ENCODE data around the gene GEMIN4. TPM values are rescaled to one million over a fixed set of nuclear protein-coding genes. Genes with fewer than 3 reads are reported as not detected.
A peak's percentile ranks its signal among the peaks of the same experiment; 100 is the strongest.

GEMIN4 gene
- total RNA-seq, 1 donor from 2014 or later: 18.1 TPM

DNA sequence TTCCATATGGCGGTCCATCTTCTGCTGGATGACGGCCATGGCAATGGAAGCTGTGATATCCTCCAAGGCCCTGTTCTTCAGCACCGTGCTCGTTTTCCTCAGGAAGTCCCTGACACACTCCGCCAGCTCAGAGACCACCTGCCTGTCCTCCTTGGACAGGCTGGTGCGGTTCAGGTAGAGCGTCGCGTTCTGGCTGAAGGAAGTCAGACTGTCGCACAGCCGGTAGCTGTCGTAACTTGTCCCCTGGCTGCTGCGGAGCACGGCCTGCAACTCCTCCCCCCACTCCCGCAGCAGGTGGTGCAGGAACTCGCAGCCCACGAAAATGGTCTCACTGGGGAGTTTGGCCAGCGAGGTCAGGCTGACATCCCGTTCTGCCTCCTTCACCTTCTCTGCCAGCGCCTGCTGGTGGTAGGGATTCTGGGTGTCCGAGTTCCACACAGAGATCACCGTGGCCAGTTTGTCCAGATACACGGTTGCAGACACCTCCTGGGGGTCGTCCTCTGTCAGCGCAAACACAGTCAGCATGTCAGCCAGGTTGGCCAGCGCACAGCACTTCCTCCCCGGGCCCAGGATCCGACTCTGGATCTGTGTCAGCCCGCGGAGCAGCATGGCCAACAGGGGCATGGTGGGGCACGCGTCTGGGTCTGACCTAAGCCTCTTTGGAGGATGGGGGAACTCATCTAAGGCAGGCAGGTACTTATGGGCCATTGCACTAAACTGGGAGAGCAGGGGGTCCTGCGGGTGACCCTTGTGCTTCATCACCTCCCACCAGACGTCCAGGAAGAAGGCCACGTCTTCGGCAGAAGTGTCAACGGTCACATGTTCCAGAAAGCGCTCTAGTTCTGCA lies 5.1 kb downstream of the GEMIN4 start:
- intact Hi-C loops (cut with DNase I): no loop called here
- no peak for ATAC-seq
- DNase-seq (ENCODE audit: low spot score): no peak

- ATAC-seq (no peak), DNase-seq (ENCODE audit: low spot score) (no peak)
- intact Hi-C loops (cut with DNase I): no loop called here
These were observed 5.9 kb downstream of the GEMIN4 start for GRCh38 chr17:746181-746580.

- intact Hi-C loops (cut with DNase I): no loop called here
- ATAC-seq: no peak
- no peak for DNase-seq (ENCODE audit: low spot score)
These were observed 6.7 kb downstream of the GEMIN4 start for GRCh38 chr17:745406-745805.

- ATAC-seq: no peak
- intact Hi-C loops (cut with DNase I): no loop called here
- DNase-seq (ENCODE audit: low spot score): no peak
These were observed 7.1 kb downstream of the GEMIN4 start for GRCh38 chr17:744937-745336.

DNA sequence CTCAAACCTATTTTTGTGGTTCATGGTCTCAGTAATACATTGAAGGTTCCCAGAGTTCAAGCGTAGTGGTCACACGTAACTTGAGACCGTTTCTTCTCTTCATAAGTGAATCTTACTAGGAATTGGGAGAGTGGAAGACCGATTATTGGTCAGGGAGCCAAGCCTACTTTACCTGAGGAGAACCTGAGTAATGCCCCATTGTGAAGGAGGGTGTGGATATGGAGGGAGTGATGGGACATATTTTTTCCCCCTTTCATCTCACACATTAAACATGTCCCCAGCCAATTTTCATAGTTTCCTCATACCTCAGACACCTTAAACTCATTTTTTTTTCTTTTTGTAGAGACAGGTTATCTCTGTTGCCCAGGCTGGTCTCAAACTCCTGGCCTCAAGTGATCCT lies 8.9 kb downstream of the GEMIN4 start:
- ATAC-seq (no peak), DNase-seq (ENCODE audit: low spot score) (no peak)
- intact Hi-C loops (cut with DNase I): no loop called here

DNA sequence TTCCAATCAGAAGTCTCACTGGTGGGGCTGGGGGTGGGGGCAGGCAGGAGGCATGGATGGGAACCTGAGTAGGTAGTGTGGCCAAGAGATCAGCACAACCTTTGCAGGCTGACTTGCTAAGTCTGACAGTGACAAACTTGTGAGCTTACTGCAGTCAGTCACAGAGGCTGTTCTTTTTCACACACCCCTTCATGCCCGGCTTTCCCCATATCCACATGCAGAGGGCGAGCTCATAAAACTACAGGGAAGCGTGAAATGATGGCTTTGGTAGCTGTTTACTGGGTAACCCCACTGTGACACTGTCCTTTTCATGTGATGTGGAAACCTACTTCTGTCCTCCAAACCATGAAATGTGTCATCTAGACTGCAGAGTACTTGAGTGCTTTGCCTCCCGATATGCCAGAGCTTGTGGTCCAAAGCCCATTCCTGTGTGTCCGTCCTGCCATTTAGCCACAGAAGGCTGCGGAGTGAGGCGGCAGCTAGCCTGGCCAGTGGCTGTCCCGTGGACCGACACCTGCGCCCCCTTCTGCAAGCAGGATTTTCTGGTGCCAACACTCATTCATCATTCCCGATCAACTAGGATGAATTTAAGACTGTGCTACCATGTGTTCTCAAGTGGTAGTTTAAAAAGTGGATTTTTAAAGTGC lies 9.8 kb downstream of the GEMIN4 start:
- no peak for ATAC-seq
- intact Hi-C loops (cut with DNase I): no loop called here
- DNase-seq (ENCODE audit: low spot score): no peak

DNA sequence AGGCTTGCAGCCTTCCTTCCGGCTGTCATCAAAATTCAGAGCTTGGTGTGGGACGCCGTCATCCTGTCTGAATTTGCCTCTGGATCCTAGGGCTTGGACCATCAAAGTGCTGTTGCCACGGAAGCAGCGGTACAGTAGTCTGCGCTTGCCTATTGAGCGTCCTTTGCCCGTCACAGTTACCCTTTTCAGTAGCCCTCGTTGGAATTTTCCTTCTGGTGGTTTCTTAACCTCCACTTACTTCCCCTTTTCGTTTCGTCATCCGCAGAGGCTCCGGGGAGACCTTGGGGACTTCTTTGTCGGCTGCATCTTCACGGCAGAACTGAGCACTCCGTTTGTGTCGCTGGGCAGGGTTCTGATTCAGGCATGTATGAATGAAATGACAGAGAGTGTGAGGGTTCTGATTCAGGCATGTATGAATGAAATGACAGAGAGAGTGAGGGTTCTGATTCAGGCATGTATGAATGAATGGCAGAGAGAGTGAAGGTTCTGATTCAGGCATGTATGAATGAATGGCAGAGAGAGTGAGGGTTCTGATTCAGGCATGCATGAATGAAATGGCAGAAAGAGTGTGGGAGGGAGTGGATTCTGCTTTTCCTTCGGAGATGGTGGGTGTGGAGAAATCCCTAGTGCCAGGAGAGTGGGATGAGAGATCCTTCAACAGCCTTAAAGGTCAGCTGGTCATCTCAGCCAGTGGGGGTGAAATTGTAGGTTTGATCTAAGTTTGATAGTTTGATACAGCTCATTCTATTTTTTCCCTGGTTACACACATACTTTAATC lies 11.6 kb downstream of the GEMIN4 start:
- ATAC-seq: peak; percentile 57
- no peak for DNase-seq (ENCODE audit: low spot score)
- intact Hi-C loops (cut with DNase I): no loop called here

- ATAC-seq (no peak), DNase-seq (ENCODE audit: low spot score) (no peak)
- intact Hi-C loops (cut with DNase I): no loop called here
These were observed 14.4 kb downstream of the GEMIN4 start for GRCh38 chr17:737561-738113.

- DNase-seq (ENCODE audit: low spot score) (no peak), ATAC-seq (no peak)
- intact Hi-C loops (cut with DNase I): no loop called here
These were observed 18.3 kb downstream of the GEMIN4 start for GRCh38 chr17:733743-734142.

DNA sequence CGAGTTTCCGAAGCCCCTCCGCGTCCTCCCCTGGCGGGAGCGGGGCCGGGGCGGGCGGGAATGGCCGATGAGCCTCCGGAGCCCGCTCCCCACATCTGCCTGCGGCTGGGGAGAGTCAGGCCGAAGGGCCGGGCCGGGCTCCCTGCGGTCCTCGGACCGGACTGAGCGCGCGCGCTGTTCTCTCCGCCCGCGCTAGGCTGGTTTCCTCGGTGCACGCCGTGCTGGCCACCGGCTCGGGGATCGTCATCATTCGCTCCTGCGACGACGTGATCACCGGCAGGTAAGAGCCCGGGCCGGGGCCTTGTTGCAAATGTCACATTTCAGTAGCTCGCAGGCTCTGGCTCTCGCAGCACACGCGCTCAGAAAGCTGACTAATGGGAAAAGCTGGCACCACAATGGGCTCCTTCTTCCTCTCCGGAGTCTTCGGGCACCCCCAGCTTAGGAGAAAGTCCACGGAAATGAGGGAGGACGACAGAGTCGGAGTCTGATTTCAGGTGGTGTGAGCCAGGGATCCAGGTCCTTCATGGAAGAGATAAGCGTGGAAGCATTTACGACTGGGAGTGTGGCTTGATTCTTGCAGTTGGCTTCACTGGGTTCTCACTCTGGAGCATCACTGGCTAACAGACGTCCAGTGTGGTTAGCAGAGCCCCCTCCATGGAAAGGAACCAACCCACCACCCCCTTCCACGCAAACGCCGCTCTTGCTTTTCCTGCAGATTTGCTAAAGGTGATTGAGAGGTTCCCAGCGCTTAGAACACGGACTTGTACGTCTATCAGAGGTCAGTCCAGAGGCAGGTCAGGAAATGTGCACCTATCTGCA lies 19.0 kb downstream of the GEMIN4 start:
- DNase-seq (ENCODE audit: low spot score) (no peak), ATAC-seq (peak; percentile 59)
- intact Hi-C loops (cut with DNase I): no loop called here

GRCh38 chr17:732067-732901 lies 19.8 kb downstream of the GEMIN4 start, which contains the start of gene TLCD3A:
TLCD3A (plus strand) TSS chr17:732596; CDS start chr17:732648, 52 bp downstream.
- ATAC-seq: peak; percentile 87
- DNase-seq (ENCODE audit: low spot score): peak; percentile 85
- intact Hi-C loops (cut with DNase I): no loop called here

GRCh38 chr17:731644-732066 lies 20.4 kb downstream of the GEMIN4 start:
- intact Hi-C loops (cut with DNase I): no loop called here
- peak; percentile 36 for ATAC-seq
- DNase-seq (ENCODE audit: low spot score): no peak

DNA sequence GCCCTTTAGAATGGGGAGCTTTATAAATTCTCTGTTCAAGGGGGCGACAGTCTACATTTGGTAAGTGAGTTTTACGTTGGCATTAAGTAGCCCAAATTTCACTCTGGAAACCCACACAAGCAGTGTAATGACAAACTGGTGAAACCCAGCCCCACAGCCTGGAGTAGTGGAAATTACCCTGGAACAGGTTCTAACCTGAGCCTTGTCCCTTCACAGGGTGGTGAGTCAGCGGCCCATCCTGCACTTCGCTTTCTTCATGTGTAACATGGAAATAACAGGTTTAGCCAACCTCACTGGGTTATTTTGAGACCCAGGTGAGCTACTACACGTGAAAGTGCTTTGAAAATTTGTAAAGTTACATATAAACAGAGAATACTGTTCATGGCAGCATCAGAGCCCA lies 23.2 kb downstream of the GEMIN4 start:
- no peak for DNase-seq (ENCODE audit: low spot score)
- ATAC-seq: no peak
- intact Hi-C loops (cut with DNase I): no loop called here

- DNase-seq (ENCODE audit: low spot score): no peak
- no peak for ATAC-seq
These were observed 25.7 kb downstream of the GEMIN4 start for GRCh38 chr17:726271-726919.

DNA sequence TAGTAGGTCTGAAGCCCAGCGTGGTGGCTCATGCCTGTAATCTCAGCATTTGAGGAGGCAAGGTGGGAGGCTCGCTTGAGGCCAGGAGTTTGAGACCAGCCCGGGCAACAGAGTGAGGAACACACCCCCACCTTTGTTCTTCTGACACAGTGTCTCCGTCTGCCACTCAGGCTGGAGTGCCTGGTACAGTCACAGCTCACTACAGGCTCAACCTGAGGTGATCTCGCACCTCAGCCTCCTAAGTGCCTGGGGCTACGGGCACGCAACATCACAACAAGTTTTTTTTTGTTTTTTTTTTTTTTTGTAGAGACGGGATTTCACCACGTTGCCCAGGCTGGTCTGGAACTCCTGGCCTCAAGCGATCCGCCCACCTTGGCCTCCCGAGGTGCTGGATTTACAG lies 26.3 kb downstream of the GEMIN4 start:
- ATAC-seq: no peak
- DNase-seq (ENCODE audit: low spot score): no peak
- intact Hi-C loops (cut with DNase I): no loop called here

More at GRCh38 chr17:726271-726919, 25.7 kb downstream of the GEMIN4 start:
- intact Hi-C loops (cut with DNase I): no loop called here

GRCh38 chr17:725084-725483 lies 27.0 kb downstream of the GEMIN4 start:
- ATAC-seq: no peak

DNA sequence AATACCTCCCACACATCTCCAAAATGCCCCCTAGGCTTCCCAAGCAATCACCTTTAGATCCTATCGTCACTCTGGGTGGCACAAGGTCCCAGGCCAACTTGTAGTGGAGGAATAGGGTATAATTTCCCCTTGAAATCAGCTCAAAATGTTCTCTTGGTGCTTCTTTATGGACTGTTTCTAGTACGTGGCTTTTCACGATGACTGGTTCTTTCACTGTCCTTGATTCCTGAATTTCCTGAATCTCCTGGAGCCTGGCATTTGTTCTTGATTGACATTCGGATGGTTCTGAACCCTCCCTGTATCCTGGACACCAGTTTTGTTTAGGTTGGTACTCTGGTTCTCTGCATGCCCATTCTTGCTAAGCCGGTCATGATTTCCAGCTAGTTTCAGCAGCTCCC lies 30.5 kb downstream of the GEMIN4 start:
- no peak for ATAC-seq
- no peak for DNase-seq (ENCODE audit: low spot score)
- intact Hi-C loops (cut with DNase I): no loop called here

More at GRCh38 chr17:725084-725483, 27.0 kb downstream of the GEMIN4 start:
- DNase-seq (ENCODE audit: low spot score): no peak
- intact Hi-C loops (cut with DNase I): no loop called here

All from sciatic nerve (tissue), 2 donors.